ENCODE results near the gene IGF2R. TPM values are rescaled to one million over a fixed set of nuclear protein-coding genes. Genes with fewer than 3 reads are reported as not detected.

Gene IGF2R
- total and polyA plus RNA-seq, 2 donors (not counting 1 experiment from before 2014, with no cell fraction given) = 9.5 to 53.3 TPM

DNA sequence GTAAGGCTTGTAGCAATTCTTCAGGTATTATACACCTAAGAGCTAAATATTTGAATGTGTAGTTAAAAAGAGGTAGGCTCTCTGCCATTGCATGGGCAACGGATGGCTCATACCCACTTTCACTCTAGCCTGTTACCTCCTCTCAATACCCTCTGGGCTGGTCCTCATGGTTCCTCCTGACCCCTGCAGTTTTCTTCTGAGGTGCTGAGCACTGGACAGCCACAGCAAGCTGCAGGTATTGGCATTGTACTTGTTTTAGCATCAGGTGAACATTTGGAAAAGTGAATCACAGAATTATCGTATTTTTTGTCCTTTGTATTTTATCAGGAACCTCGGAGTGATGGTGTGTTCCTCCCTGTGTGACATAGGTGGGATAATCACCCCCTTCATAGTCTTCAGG, 185.6 kb downstream of the IGF2R start:
- DNase-seq (no peak), ATAC-seq (ENCODE audit: low read depth) (no peak)
- H3K27me3 Mint-ChIP-seq = peaks cover 2% of the 10 kb centered on the region
- TF ChIP-seq, protein P1, sequence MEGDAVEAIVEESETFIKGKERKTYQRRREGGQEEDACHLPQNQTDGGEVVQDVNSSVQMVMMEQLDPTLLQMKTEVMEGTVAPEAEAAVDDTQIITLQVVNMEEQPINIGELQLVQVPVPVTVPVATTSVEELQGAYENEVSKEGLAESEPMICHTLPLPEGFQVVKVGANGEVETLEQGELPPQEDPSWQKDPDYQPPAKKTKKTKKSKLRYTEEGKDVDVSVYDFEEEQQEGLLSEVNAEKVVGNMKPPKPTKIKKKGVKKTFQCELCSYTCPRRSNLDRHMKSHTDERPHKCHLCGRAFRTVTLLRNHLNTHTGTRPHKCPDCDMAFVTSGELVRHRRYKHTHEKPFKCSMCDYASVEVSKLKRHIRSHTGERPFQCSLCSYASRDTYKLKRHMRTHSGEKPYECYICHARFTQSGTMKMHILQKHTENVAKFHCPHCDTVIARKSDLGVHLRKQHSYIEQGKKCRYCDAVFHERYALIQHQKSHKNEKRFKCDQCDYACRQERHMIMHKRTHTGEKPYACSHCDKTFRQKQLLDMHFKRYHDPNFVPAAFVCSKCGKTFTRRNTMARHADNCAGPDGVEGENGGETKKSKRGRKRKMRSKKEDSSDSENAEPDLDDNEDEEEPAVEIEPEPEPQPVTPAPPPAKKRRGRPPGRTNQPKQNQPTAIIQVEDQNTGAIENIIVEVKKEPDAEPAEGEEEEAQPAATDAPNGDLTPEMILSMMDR (IDR thresholded peaks at IDR 0.05) = no peak
- no peak for TF ChIP-seq EZH2 (IDR thresholded peaks at IDR 0.05; ENCODE audit: borderline replicate concordance, insufficient read depth, low read depth, low read length, poor library complexity, severe bottlenecking)
- peaks cover 9% of the 10 kb centered on the region for H3K9me3 Mint-ChIP-seq (ENCODE audit: insufficient read depth)
- H3K27ac Mint-ChIP-seq = no peak overlapping the region
- Histone ChIP-seq H3K9me3 (ENCODE audit: control extremely low read depth in 1 of 3, control insufficient read depth in 2 of 3, insufficient read depth in 1 of 3, low read length in 2 of 3) (peaks cover 0 to 4% (median 3%) of the 10 kb centered on the region in 3 donors), H3K9ac (ENCODE audit: low read length) (no peak overlapping the region), H3K36me3 (replicated peaks in 1 of 2; ENCODE audit: control extremely low read depth in 1 of 2, control insufficient read depth in 1 of 2, extremely low read depth in 1 of 2, insufficient read depth in 2 of 2, low read length in 1 of 2) (no peaks in the 10 kb centered on the region), H3K4me1 (ENCODE audit: control insufficient read depth in 2 of 2, insufficient read depth in 2 of 2, low read length in 2 of 2) (no peaks in the 10 kb centered on the region), H3K4me3 (ENCODE audit: control extremely low read depth in 1 of 5, extremely low read depth in 1 of 5, insufficient read depth in 1 of 5, low read depth in 2 of 5, low read length in 4 of 5) (no peak overlapping the region), H2AFZ (ENCODE audit: insufficient read depth, low read depth, low read length, poor library complexity, severe bottlenecking) (no peak overlapping the region), H3K4me2 (replicated peaks; ENCODE audit: low read depth, low read length, poor library complexity, severe bottlenecking) (no peak overlapping the region), H3K79me2 (ENCODE audit: control insufficient read depth, insufficient read depth, low read length) (no peaks in the 10 kb centered on the region), H3K27ac (ENCODE audit: low read length in 2 of 2) (no peak overlapping the region), H4K20me1 (ENCODE audit: control insufficient read depth, insufficient read depth, low read length, poor library complexity, severe bottlenecking) (no peaks in the 10 kb centered on the region), H3K27me3 (replicated peaks in 1 of 4; ENCODE audit: control extremely low read depth in 1 of 4, control insufficient read depth in 3 of 4, insufficient read depth in 4 of 4, low read length in 3 of 4) (no peaks in the 10 kb centered on the region)
- WGBS (ENCODE audit: insufficient coverage) = 80% methylated on average over 2 of the region's 3 CpGs
- ChIA-PET CTCF (no interaction called here), POLR2A (no interaction called here)
- no peaks in the 10 kb centered on the region for H3K4me1 Mint-ChIP-seq
- no peak overlapping the region for H3K4me3 Mint-ChIP-seq
- intact Hi-C loops (cut with micrococcal nuclease) = no loop called here

DNA sequence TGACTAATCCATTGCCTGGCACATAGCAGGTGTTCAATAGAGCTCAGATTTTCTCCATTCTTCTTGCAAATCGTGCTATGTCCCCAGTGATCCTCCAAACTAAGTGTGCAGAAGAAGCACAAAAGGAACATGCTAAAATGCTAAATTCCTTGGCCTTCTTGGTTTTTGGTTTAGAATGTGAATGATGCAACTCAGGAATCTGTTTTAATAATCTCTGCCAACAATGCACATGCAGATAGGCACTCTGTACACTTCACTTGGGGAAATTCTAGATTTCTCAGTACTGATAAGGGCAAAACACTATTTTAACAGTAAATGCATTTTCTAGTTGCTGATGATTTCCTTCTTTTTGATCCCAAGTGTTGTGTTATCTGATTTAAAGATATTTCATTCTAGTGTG, 188.0 kb downstream of the IGF2R start:
- peaks cover 9% of the 10 kb centered on the region for H3K9me3 Mint-ChIP-seq (ENCODE audit: insufficient read depth)
- peaks cover 2% of the 10 kb centered on the region for H3K27me3 Mint-ChIP-seq
- H4K20me1 ChIP-seq (ENCODE audit: control insufficient read depth, insufficient read depth, low read length, poor library complexity, severe bottlenecking) = no peaks in the 10 kb centered on the region
- H3K79me2 ChIP-seq (ENCODE audit: control insufficient read depth, insufficient read depth, low read length) = no peaks in the 10 kb centered on the region
- H3K4me3 Mint-ChIP-seq = no peak overlapping the region
- no peak overlapping the region for H3K4me2 ChIP-seq (replicated peaks; ENCODE audit: low read depth, low read length, poor library complexity, severe bottlenecking)
- no peak for TF ChIP-seq EZH2 (IDR thresholded peaks at IDR 0.05; ENCODE audit: borderline replicate concordance, insufficient read depth, low read depth, low read length, poor library complexity, severe bottlenecking)
- no peaks in the 10 kb centered on the region for H3K36me3 ChIP-seq (replicated peaks in 1 of 2; ENCODE audit: control extremely low read depth in 1 of 2, control insufficient read depth in 1 of 2, extremely low read depth in 1 of 2, insufficient read depth in 2 of 2, low read length in 1 of 2)
- H3K27ac ChIP-seq (ENCODE audit: low read length in 2 of 2) = no peak overlapping the region
- ChIA-PET POLR2A (no interaction called here), CTCF (no interaction called here)
- no peaks in the 10 kb centered on the region for H3K4me1 Mint-ChIP-seq
- H3K27me3 ChIP-seq (replicated peaks in 1 of 4; ENCODE audit: control extremely low read depth in 1 of 4, control insufficient read depth in 3 of 4, insufficient read depth in 4 of 4, low read length in 3 of 4) = no peaks in the 10 kb centered on the region
- H2AFZ ChIP-seq (ENCODE audit: insufficient read depth, low read depth, low read length, poor library complexity, severe bottlenecking) = no peak overlapping the region
- peaks cover 0 to 4% (median 3%) of the 10 kb centered on the region in 3 donors for H3K9me3 ChIP-seq (ENCODE audit: control extremely low read depth in 1 of 3, control insufficient read depth in 2 of 3, insufficient read depth in 1 of 3, low read length in 2 of 3)
- H3K27ac Mint-ChIP-seq = no peak overlapping the region
- intact Hi-C loops (cut with micrococcal nuclease) = no loop called here
- no CpG with 5 or more reads among the region's 1 CpG for WGBS (ENCODE audit: insufficient coverage)
- H3K9ac ChIP-seq (ENCODE audit: low read length) = no peak overlapping the region
- DNase-seq = no peak
- no peaks in the 10 kb centered on the region for H3K4me1 ChIP-seq (ENCODE audit: control insufficient read depth in 2 of 2, insufficient read depth in 2 of 2, low read length in 2 of 2)
- H3K4me3 ChIP-seq (ENCODE audit: control extremely low read depth in 1 of 5, extremely low read depth in 1 of 5, insufficient read depth in 1 of 5, low read depth in 2 of 5, low read length in 4 of 5) = no peak overlapping the region
- no peak for ATAC-seq (ENCODE audit: low read depth)
